ENCODE results near the gene MMGT1.

DNA sequence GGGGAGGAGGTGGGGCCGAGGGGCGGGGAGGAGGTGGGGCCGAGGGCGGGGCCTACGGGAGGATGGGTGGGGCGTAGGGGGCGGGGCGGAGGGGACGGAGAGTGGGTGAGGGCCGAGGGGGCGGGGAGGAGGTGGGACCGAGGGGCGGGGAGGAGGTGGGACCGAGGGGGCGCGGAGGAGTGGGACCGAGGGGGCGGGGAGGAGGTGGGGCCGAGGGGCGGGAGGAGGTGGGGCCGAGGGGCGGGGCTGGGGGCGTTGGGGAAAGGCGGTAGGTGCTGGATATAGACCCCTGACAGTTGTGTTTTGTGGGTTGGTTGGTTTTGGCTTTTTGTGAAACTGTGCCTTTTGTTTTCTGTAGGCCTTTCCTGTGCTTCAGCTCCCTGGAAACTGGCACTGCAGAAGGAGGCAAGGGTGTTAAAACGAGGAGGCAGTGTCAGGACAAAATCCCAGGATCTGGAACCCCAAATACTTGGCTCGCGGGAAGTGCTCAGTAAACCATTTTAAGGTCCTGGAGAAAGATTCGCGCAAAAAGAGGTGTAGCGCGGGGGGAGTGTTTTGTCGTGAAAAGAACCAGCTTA lies 580 bp upstream of the MMGT1 start:
- TF ChIP-seq POLR2A (IDR thresholded peaks at IDR 0.05; ENCODE audit: low read depth, low read length): no peak
- no peak for TF ChIP-seq TAF1 (IDR thresholded peaks at IDR 0.05; ENCODE audit: borderline replicate concordance, low read depth, low read length)
- no peak for TF ChIP-seq POLR2AphosphoS5 (IDR thresholded peaks at IDR 0.05; ENCODE audit: low read depth, low read length)

Measured in GM12892 (cell line).